Measurements from ENCODE around the gene GON4L.

DNA sequence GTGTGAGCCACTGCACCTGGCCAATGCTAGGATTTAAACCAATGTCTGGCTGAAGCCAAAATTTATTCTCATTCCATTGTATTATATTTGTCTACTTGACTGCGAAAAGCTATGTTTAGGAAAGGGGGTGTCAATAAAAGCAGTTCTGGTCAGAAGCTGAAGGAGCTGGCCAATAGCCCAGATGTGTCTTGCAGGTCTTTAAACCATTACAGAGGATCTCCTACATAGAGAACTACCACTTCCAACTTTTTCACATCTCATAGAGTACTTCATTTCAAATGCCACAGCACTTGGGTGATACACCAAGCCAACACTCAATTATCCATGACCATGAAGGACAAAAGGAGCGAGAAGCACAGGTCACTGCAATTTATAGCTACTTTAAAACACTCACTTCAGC is 4.9 kb upstream of the GON4L start:
- TF ChIP-seq, protein P1, sequence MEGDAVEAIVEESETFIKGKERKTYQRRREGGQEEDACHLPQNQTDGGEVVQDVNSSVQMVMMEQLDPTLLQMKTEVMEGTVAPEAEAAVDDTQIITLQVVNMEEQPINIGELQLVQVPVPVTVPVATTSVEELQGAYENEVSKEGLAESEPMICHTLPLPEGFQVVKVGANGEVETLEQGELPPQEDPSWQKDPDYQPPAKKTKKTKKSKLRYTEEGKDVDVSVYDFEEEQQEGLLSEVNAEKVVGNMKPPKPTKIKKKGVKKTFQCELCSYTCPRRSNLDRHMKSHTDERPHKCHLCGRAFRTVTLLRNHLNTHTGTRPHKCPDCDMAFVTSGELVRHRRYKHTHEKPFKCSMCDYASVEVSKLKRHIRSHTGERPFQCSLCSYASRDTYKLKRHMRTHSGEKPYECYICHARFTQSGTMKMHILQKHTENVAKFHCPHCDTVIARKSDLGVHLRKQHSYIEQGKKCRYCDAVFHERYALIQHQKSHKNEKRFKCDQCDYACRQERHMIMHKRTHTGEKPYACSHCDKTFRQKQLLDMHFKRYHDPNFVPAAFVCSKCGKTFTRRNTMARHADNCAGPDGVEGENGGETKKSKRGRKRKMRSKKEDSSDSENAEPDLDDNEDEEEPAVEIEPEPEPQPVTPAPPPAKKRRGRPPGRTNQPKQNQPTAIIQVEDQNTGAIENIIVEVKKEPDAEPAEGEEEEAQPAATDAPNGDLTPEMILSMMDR (IDR thresholded peaks at IDR 0.05) = no peak
- TF ChIP-seq POLR2AphosphoS5 (IDR thresholded peaks at IDR 0.05) (no peak), POLR2A (IDR thresholded peaks at IDR 0.05) (no peak)
